GM18508 (cell line): ENCODE measurements around the gene LRRTM2.

Source experiments
- ATAC-seq: cut with Tn5 transposase; IDR thresholded peaks from one replicate; pipeline ENCODE4 v1.9.1; 2021; ENCODE audit warnings: moderate number of reproducible peaks; ENCODE audit not compliant: insufficient read depth, unreplicated experiment

The LRRTM2 gene

GRCh38 chr5:138884554-138884953 is 9.4 kb upstream of the LRRTM2 start:
- no peak for ATAC-seq

GRCh38 chr5:138884094-138884493 is 9.0 kb upstream of the LRRTM2 start:
- ATAC-seq = no peak

GRCh38 chr5:138883211-138883610 is 8.1 kb upstream of the LRRTM2 start:
- no peak for ATAC-seq

GRCh38 chr5:138878437-138879235 is 3.5 kb upstream of the LRRTM2 start:
- no peak for ATAC-seq

- ATAC-seq = no peak
Measured at GRCh38 chr5:138876811-138877210, 1.7 kb upstream of the LRRTM2 start.

- no peak for ATAC-seq
Measured at GRCh38 chr5:138875946-138876345, 811 bp upstream of the LRRTM2 start.

- no peak for ATAC-seq
Measured at GRCh38 chr5:138875552-138875875, 379 bp upstream of the LRRTM2 start.

- ATAC-seq = no peak
Measured at GRCh38 chr5:138874241-138874640, 894 bp downstream of the LRRTM2 start.

- ATAC-seq = no peak
Measured at GRCh38 chr5:138873466-138874221, 1.5 kb downstream of the LRRTM2 start.

- no peak for ATAC-seq
Measured at GRCh38 chr5:138872841-138873465, 2.2 kb downstream of the LRRTM2 start.

GRCh38 chr5:138870611-138871010 is 4.5 kb downstream of the LRRTM2 start:
- no peak for ATAC-seq

GRCh38 chr5:138869763-138870500 is 5.2 kb downstream of the LRRTM2 start:
- no peak for ATAC-seq

- ATAC-seq = no peak
Measured at GRCh38 chr5:138869038-138869437, 6.1 kb downstream of the LRRTM2 start.

GRCh38 chr5:138867011-138867410 is 8.1 kb downstream of the LRRTM2 start:
- no peak for ATAC-seq

- no peak for ATAC-seq
Measured at GRCh38 chr5:138853132-138853531, 22.0 kb downstream of the LRRTM2 start.

- ATAC-seq = no peak
Measured at GRCh38 chr5:138850865-138851435, 24.2 kb downstream of the LRRTM2 start.

- no peak for ATAC-seq
Measured at GRCh38 chr5:138849882-138850281, 25.3 kb downstream of the LRRTM2 start.

GRCh38 chr5:138849439-138849838 is 25.7 kb downstream of the LRRTM2 start:
- no peak for ATAC-seq

- ATAC-seq = no peak
Measured at GRCh38 chr5:138844812-138845513, 30.2 kb downstream of the LRRTM2 start.

GRCh38 chr5:138844125-138844461 is 31.0 kb downstream of the LRRTM2 start:
- ATAC-seq = no peak
